K562 (cell line): ENCODE measurements around the gene COX7A1. TPM values are rescaled to one million over a fixed set of nuclear protein-coding genes. Genes with fewer than 3 reads are reported as not detected.

Source experiments
- CC2D1A ChIP-seq: fragments of 450-650 bp; IDR thresholded peaks from 2 replicates; pipeline ENCODE4 v1.6.1; 2017; ENCODE audit warnings: mild to moderate bottlenecking
- CGGBP1 ChIP-seq: fragments of 250-450 bp; sonication (Bioruptor Pico); IDR thresholded peaks from 2 replicates; pipeline ENCODE4 v1.9.0; 2021; ENCODE audit warnings: mild to moderate bottlenecking
- ETS1 ChIP-seq: conservative IDR thresholded peaks from 2 replicates; pipeline ENCODE4 v1.6.1; 2011; ENCODE audit warnings: low read depth, mild to moderate bottlenecking, low read length; ENCODE audit not compliant: control insufficient read depth
- FOXJ2 ChIP-seq: fragments of 200-800 bp; sonication (Bioruptor generic); IDR thresholded peaks from 2 replicates; pipeline ENCODE4 v1.6.1; 2016; ENCODE audit warnings: missing genetic modification characterization, missing compliant biosample characterization
- GATAD2B ChIP-seq: fragments of 450-650 bp; IDR thresholded peaks from 2 replicates; pipeline ENCODE4 v1.6.1; 2017; ENCODE audit warnings: mild to moderate bottlenecking, borderline replicate concordance
- HNRNPL ChIP-seq: fragments of 200-400 bp; formaldehyde crosslinking; IDR thresholded peaks from 2 replicates; pipeline ENCODE4 v1.6.1; 2017; ENCODE audit warnings: low read depth, mild to moderate bottlenecking, low read length
- MAFF ChIP-seq: IDR thresholded peaks from 2 replicates; pipeline ENCODE4 v1.6.1; 2012; ENCODE audit warnings: low read length, improper control_type of control experiment
- MED1 ChIP-seq: sonication (generic); formaldehyde crosslinking; IDR thresholded peaks from 2 replicates; pipeline ENCODE4 v1.8.1; 2023; ENCODE audit warnings: missing genetic modification reagents, borderline replicate concordance
- MXI1 ChIP-seq: IDR thresholded peaks from 2 replicates; pipeline ENCODE4 v1.6.1; 2011; ENCODE audit warnings: low read depth, mild to moderate bottlenecking, improper control_type of control experiment, low read length
- RBM39 ChIP-seq: fragments of 200-400 bp; formaldehyde crosslinking; optimal IDR thresholded peaks from 2 replicates; pipeline ENCODE3; 2018; ENCODE audit warnings: low read depth, low read length
- ZBED1 ChIP-seq: IDR thresholded peaks from 2 replicates; pipeline ENCODE4 v1.6.1; 2014
- ZFPM2 ChIP-seq: fragments of 250-450 bp; sonication (Bioruptor Pico); IDR thresholded peaks from 2 replicates; pipeline ENCODE4 v1.5.1; 2022; ENCODE audit warnings: mild to moderate bottlenecking
- ZKSCAN1 ChIP-seq: fragments of 150-350 bp; IDR thresholded peaks from 2 replicates; pipeline ENCODE4 v1.6.1; 2016; ENCODE audit warnings: low read depth, low read length
- ZNF134 ChIP-seq: fragments of 250-450 bp; sonication (Bioruptor Pico); conservative IDR thresholded peaks from 2 replicates; pipeline ENCODE4 v1.4.0; 2020
- ZNF184 ChIP-seq: sonication (generic); formaldehyde crosslinking; IDR thresholded peaks from 2 replicates; pipeline ENCODE4 v1.5.0; 2020; ENCODE audit warnings: missing genetic modification reagents
- ZNF324 ChIP-seq: fragments of 250-450 bp; sonication (Bioruptor Pico); IDR thresholded peaks from 2 replicates; pipeline ENCODE4 v1.4.0; 2020; ENCODE audit warnings: mild to moderate bottlenecking
- ZZZ3 ChIP-seq: fragments of 450-650 bp; IDR thresholded peaks from 2 replicates; pipeline ENCODE4 v1.6.1; 2016; ENCODE audit warnings: antibody characterized with exemption, mild to moderate bottlenecking, moderate library complexity
- polyA plus RNA-seq, 8 experiments: library from polyadenylated mRNA; depleted of rRNA in 4 of 8; stranded (reverse) in 5 of 8; unstranded in 3 of 8; fragments of >200 nt; fragmentation: Nextera tagmentation in 2 of 8; fragmentation: Illumina TruSeq in 1 of 8; extraction: Ambion mirVana in 2 of 8; extraction: Trizol in 1 of 8; gene quantifications; 2 replicates each; pipeline versions ENCODE4 v1.2.1 to v1.2.3, GENCODE V29; 2011 to 2014; ENCODE audit warnings: inconsistent platforms in 1 of 8, missing spikeins in 1 of 8
- total RNA-seq, 7 experiments: library from RNA; depleted of rRNA in 6 of 7; stranded (reverse); fragments of >200 nt in 6 of 7; fragmentation: Illumina TruSeq in 2 of 7; extraction: Trizol in 2 of 7; gene quantifications; 2 replicates each; pipeline versions ENCODE4 v1.2.1 to v1.2.3, GENCODE V29; 2011 to 2021; ENCODE audit warnings: low replicate concordance in 1 of 7
- TF ChIP-seq, protein P1 (sequence below): sonication (generic); formaldehyde crosslinking; IDR thresholded peaks from 2 replicates; pipeline ENCODE4 v1.8.0; 2023; ENCODE audit warnings: missing genetic modification reagents, mild to moderate bottlenecking, borderline replicate concordance
- TF ChIP-seq, protein P2 (sequence below): fragments of 250-450 bp; sonication (Bioruptor Pico); IDR thresholded peaks from 2 replicates; pipeline ENCODE4 v1.5.0; 2022; ENCODE audit warnings: mild to moderate bottlenecking

COX7A1 gene
- total and polyA plus RNA-seq, 9 of the 15 experiments (the other 6 are each of a cell fraction or from before 2014, with no cell fraction given), result 0.08 TPM; not detected in 8

DNA sequence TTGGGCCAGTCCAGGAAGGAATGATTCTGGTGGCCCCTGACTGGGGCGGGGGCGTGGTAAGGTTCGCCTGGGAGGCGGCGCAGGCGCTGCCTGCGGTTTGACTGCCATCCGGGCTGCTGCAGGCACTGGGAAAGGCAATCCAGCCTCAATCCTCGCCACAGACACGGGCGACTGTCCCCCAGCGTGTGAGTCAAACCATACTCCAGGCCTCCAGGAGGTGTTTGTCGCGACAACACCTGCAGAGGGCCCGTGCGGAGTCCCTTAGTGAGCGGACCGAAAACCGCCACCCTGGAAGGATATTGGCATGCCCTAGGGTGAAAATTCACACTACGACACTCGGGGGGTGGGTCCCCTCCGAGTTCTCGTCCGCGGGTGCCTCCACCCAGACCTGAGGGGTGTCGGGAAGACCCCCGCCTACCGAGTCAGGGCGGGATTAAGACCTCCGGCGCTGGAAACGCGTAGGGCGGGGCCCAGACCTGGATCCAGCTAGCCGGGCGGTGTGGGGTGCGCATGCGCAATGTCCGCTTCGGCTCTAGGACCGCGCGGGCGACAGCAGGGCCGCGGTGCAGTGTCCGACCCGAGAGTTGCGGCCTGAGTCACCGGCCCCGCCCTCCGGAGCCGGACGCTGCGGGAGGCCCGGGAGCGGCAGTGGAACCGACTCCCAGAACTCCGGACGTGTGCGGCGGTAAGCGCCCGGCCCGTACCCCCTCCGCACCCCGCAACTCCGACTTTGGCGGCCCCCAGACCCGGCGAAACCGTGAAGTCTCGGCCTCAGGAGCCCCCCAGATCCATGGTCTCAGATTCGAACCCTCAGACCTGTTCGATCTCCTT lies 12.6 kb downstream of the COX7A1 start, which contains the start of gene CAPNS1 (continued):
- TF ChIP-seq, protein P1, sequence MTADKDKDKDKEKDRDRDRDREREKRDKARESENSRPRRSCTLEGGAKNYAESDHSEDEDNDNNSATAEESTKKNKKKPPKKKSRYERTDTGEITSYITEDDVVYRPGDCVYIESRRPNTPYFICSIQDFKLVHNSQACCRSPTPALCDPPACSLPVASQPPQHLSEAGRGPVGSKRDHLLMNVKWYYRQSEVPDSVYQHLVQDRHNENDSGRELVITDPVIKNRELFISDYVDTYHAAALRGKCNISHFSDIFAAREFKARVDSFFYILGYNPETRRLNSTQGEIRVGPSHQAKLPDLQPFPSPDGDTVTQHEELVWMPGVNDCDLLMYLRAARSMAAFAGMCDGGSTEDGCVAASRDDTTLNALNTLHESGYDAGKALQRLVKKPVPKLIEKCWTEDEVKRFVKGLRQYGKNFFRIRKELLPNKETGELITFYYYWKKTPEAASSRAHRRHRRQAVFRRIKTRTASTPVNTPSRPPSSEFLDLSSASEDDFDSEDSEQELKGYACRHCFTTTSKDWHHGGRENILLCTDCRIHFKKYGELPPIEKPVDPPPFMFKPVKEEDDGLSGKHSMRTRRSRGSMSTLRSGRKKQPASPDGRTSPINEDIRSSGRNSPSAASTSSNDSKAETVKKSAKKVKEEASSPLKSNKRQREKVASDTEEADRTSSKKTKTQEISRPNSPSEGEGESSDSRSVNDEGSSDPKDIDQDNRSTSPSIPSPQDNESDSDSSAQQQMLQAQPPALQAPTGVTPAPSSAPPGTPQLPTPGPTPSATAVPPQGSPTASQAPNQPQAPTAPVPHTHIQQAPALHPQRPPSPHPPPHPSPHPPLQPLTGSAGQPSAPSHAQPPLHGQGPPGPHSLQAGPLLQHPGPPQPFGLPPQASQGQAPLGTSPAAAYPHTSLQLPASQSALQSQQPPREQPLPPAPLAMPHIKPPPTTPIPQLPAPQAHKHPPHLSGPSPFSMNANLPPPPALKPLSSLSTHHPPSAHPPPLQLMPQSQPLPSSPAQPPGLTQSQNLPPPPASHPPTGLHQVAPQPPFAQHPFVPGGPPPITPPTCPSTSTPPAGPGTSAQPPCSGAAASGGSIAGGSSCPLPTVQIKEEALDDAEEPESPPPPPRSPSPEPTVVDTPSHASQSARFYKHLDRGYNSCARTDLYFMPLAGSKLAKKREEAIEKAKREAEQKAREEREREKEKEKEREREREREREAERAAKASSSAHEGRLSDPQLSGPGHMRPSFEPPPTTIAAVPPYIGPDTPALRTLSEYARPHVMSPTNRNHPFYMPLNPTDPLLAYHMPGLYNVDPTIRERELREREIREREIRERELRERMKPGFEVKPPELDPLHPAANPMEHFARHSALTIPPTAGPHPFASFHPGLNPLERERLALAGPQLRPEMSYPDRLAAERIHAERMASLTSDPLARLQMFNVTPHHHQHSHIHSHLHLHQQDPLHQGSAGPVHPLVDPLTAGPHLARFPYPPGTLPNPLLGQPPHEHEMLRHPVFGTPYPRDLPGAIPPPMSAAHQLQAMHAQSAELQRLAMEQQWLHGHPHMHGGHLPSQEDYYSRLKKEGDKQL (CRISPR knock-in tag), result 0 out of 2 replicates have a peak, but pooled peaks have one; percentile 66
- TF ChIP-seq ZNF324 (CRISPR knock-in tag) (no peak), MXI1 (no peak), CGGBP1 (CRISPR knock-in tag) (no peak; the same call in 1 of the 2 replicates), ZNF134 (no peak), MAFF (no peak), ZKSCAN1 (peak; percentile 25; the same call in 1 of the 2 replicates), HNRNPL (no peak), MED1 (CRISPR knock-in tag) (no peak), ZFPM2 (CRISPR knock-in tag) (no peak), ZNF184 (no peak), FOXJ2 (no peak; the same call in 1 of the 2 replicates), GATAD2B (peak; percentile 80), CC2D1A (no peak), ETS1 (no peak), RBM39 (no peak), ZZZ3 (peak; percentile 88), ZBED1 (peak; percentile 97)
- TF ChIP-seq, protein P2, sequence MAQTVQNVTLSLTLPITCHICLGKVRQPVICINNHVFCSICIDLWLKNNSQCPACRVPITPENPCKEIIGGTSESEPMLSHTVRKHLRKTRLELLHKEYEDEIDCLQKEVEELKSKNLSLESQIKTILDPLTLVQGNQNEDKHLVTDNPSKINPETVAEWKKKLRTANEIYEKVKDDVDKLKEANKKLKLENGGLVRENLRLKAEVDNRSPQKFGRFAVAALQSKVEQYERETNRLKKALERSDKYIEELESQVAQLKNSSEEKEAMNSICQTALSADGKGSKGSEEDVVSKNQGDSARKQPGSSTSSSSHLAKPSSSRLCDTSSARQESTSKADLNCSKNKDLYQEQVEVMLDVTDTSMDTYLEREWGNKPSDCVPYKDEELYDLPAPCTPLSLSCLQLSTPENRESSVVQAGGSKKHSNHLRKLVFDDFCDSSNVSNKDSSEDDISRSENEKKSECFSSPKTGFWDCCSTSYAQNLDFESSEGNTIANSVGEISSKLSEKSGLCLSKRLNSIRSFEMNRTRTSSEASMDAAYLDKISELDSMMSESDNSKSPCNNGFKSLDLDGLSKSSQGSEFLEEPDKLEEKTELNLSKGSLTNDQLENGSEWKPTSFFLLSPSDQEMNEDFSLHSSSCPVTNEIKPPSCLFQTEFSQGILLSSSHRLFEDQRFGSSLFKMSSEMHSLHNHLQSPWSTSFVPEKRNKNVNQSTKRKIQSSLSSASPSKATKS, result no peak
